ENCODE measurements around the gene SLC6A3.
"Not testable (repeated sequence)": the region's sequence is repeated elsewhere in the genome, so short reads cannot be mapped to it uniquely, and the experiment has no call there.

Gene SLC6A3

DNA sequence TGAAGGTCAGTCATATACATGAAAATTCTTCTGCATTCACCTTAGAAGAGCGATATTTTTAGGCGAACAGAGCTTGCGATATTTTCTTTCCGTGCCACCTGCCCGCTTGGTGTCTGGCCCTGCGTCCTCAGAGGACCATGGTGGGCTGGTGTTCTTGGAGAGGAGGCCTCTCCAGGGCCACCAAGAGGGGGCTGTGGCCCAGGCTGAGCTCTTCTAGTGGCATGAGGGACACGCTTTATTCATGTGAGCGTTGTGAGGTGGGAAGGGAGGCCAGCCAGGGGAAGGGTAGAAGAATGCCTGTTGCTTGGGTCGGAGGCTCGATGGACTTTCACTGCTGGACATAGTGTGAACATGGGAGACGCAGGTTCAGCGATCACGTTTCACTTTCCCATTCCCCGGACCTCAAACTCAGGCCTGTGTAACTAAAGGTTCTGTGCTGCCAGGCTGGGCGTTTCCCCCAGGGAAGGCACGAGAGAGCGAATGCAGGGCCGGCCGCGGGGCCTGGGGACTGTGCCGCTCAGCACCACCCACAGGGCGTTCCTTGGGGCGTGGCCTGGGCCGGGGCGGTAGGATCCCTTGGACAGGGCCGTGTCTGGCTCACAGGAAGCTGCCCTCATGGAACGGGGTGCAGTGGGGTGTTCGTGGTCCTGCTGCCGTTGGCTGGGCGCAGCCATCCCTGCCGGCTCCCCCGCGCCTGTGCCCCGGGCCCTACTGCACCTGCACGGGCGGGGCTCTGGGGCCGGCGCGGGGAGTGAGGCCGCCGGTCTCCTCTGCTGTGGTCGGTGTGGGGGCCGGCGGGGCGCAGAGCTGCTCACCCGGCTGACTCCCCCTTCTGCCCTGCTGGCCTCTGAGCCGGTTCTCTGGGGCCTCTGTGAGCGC is 59.6 kb downstream of the SLC6A3 start:
- DNase-seq = peak; percentile 88

DNA sequence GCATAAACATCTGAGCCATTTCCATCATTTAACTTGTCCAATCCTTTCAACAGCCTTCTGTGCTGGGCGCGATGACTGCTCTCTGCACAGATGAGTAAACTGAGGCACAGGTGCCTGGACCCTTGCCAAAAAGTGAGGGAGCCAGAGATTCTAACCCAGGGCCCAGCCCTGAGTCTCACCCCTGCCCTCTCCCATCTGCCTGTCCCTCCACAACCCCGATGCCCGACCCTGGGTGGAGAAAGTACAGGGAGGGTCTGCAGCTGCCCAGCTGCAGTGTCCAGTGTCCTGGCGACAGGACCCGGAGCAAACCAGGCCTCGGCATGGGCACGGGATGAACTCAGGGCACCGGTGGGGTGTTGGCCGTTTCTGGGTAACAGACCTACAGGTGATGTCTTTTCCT is 60.7 kb downstream of the SLC6A3 start:
- no peak for DNase-seq

GRCh38 chr5:1383886-1384401 is 61.3 kb downstream of the SLC6A3 start:
- DNase-seq = no peak

GRCh38 chr5:1383344-1383743 is 61.9 kb downstream of the SLC6A3 start:
- no peak for DNase-seq

DNA sequence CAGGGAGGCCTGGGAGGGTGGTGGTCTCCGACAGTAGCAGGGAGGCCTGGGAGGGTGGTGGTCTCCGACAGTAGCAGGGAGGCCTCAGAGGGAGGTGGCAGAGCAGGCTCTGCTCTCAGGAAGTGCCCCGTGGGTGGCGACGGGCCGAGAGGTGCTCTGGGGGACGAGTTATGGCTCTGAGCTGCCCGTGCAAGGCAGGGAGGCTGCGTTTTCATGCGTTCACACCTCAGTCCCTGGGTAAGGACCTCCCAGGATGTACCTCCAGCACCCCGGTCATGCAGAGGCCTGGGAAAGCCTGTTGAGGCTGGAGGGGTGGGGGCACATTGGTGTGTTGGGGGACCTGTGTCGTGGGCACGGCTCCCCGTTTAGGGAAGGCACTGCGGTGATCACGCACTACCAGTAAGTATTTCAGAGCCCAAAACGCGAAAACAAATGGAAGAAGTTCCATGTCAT is 63.0 kb downstream of the SLC6A3 start:
- DNase-seq = no peak

- DNase-seq = no peak
These were observed 63.6 kb downstream of the SLC6A3 start for GRCh38 chr5:1381370-1382247.

DNA sequence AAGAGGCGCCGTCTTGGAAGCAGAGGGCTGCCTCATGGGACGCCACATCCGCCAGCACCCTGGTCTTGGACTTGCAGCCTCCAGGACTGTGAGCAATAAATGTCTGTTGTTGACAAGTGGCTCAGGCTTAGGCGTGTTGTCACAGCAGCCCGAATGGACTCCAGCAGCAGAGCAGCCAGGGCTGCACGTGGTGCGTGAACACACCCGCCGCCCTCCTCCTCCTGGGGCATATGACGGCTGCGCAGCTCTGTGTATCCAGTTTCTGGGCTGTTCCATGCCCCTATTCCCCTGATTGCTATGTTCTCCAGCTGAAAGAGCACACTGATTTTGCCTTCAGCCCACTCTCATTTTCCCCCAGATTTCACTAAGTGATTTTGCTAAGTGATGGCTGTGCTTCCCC is 64.3 kb downstream of the SLC6A3 start:
- DNase-seq = no peak

- peak; percentile 52 for DNase-seq
These were observed 65.0 kb downstream of the SLC6A3 start for GRCh38 chr5:1380011-1380817.

DNA sequence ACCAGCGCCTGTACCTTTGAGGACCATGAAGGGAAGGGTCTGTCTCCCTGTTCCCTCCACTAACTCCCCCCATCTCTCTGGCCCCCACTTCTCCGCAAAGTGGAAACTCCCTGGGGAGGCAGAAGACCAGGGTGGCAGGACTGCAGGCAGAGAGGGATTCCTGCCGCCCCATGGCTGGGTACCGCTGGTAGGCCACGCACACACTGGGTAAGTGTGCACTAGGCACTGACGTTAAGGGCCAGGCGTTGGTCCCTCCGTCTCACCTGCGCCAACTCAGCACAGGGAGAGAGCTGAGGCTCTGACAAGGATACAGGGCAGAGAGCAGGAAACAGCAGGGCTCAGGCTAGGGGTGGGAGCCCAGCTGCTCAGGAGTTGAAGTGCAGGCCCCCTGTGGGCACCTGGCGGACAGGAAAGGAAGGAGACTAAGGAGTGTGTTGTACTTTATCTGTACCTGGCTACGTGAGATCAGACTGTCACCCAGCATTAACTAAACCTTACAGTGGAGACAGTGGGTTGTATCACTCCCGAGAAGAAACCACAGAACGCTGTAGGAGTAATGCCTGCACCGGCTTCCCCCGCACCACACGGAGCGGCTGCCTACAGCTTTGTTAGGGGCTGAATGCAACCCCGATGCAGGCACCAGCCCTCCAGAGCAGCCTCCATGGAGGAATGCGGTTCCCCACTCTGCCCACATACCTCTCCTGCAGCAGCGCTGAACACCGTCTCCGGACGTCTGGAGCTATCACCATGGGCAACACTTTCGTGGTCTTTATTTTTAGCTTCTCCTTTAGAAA is 66.2 kb downstream of the SLC6A3 start:
- DNase-seq = no peak

DNA sequence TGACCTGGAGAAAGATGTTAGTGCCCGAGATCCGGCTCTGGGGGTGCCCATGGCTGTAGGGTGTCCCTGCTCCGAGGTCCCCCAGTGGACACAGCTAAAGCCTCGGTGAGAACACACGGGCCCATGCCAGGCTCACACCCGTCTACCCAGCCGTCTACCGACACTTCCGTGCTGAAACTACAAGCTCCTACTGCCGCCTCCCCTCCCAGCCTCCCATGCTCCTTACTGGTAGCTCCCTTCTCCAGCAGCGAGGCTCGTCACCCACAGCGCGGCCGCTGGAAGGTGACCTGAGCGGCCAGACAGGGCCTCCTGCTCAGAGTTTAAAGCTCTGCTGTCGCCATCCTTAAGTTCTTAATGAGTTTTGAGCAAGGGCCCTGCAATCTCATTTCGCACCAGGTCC is 67.1 kb downstream of the SLC6A3 start:
- DNase-seq = no peak

DNA sequence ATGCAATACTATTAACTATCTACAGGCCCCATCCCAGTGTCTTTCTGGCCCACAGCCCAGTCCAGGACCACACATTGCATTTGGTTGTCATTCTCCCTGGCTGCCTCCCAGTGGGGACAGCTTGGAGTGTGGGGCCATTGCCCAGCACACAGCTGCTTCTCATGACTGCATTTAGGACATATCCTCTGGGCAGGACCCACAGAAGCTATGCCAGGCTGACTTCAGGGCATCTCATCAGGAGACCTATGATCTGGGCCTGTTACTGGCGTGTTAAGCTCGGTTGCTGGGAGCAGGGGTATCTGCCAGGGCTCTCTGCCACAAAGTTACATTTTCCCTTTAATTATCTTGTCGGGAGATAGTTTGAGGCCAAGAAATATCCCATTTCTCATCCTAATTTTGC is 68.3 kb downstream of the SLC6A3 start:
- DNase-seq = no peak

DNA sequence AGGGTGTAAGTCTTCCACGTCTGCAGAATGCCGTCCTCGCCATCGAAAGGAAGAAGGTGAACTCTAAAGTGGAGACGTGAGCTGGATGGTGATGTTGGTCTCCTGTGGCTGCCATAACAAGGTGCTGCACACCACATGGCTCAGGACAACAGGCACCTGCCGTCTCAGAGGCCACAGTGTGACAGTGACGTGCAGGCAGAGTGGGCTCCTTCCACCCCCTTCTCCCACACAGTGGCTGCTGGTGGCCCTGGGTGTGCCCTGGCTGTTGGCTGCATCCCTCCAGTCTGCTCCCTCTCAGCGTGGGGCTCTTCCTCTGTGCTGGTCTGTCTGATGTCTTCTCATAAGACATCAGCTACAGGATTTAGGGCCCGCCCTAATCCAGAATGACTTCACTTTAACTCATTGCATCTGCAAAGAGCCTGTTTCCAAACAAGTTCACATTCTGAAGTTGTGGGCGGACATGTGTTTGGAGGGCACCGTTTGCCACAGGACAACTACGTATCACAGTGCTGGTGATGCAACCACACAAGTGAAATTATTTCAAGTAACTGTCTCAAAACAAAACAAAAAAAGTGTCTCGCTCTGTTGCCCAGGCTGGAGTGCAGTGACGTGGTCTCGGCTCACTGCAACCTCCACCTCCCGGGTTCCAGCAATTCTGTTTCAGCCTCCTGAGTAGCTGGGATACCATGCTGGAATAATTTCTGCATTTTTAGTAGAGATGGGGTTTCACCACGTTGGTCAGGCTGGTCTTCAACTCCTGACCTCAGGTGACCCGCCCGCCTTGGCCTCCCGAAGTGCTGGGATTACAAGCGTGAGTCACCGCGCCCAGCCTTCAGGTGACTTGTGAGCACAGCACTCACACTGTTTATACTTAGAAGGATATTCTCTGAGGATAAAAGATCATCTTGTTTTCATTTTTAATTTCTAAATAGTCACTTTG is 69.1 kb downstream of the SLC6A3 start:
- DNase-seq = no peak

DNA sequence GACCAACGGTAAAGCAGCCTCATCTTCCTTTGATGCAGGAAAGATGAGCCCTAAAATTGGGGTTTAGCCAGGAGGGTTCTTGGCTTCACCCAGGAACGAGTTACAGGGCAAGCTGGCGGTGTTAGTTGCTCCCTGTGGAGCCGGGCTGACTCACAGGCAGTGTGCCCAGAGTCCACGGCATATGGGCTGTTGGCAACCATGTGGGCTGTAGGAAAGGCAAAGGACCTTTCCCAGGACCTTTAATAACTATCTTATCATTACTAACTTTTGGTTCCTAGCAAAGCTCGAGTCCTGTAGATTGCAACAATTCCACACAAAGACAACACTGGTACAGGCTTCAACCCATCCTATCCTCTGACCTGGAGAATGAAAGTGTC is 70.6 kb downstream of the SLC6A3 start:
- DNase-seq = no peak

DNA sequence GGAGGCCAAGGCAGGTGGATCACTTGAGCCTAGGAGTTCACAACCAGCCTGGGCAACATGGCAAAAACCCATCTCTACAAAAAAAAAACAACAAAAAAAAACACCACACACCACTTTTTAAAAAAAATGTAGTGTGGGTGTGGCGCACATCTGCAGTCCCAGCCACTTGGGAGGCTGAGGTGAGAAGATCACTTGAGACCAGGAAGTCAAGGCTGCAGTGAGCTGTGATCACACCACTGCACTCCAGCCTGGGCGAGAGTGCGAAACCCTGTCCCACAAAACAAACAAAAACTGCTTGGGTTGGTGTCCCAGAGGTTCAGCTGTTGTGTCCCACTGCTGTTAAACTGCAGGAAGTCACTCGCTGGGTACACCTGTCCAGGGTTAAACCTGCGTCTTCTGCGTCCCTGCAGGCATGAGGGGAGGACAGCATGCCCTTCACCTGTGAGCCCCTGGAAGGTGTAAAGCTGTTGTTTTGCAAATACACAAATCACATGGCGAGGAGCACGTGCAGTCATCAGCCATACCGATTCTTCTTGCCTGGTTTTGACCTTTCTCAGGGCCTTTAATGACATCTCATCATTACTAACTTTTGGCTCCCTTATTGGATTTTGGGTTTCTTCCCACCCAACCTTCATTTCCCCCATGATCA is 71.1 kb downstream of the SLC6A3 start:
- DNase-seq = no peak

GRCh38 chr5:1371972-1372342 is 73.3 kb downstream of the SLC6A3 start:
- DNase-seq = not testable (repeated sequence)

DNA sequence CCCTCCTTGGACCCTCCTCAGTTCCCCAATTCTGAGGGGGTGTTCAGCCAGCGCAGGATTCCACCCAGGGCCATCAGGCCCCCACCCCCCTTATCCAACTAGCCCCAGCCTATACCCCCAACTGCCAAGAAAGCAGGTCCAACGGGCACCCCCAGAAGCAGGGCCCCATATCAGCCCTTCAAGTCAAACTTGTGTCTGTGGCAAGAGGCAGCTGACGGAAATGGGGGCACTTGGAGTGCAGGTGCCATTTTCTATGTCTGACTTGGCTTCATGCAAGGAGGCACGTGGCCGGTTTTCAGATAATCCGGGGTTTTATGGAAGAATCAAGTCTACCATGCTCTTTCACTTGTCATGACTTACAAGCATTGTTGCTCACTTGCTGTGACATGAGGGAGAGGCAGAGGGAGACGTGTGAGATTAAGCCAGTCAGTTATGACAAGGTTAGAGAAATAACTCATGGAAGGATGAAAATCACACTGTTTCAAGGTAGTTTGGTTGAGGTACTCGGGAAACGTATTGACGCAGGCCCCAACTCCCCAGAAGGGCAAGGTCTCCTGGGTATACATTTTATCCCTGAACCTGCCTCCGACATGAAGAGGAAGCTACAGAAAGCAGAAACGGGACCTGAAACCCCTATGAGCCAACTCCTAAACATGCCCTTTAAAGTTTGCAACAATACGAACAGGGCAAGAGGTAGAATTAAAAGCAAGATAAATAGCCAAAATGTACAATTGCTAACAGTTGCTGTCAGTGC is 73.8 kb downstream of the SLC6A3 start:
- no peak for DNase-seq

GRCh38 chr5:1370006-1370405 is 75.2 kb downstream of the SLC6A3 start:
- DNase-seq = no peak

GRCh38 chr5:1368756-1369155 is 76.5 kb downstream of the SLC6A3 start:
- no peak for DNase-seq

GRCh38 chr5:1368236-1368635 is 77.0 kb downstream of the SLC6A3 start:
- no peak for DNase-seq

- DNase-seq = no peak
These were observed 78.1 kb downstream of the SLC6A3 start for GRCh38 chr5:1367149-1367548.
